CD14-positive monocyte (primary cell): ENCODE measurements around the gene GPR4. TPM values are rescaled to one million over a fixed set of nuclear protein-coding genes. Genes with fewer than 3 reads are reported as not detected.
A peak's percentile ranks its signal among the peaks of the same experiment; 100 is the strongest.

ENCODE experiments used
- DNase-seq, 3 donors: peaks; one replicate each; pipeline ENCODE4 v3.0.0-alpha.2; 2011 to 2022
- H2AFZ ChIP-seq: 2 replicates; pipeline ENCODE4 v1.6.0; 2012; ENCODE audit warnings: mild to moderate bottlenecking, low read depth, low read length, inconsistent platforms; ENCODE audit not compliant: insufficient read depth, poor library complexity, severe bottlenecking
- H3K27ac ChIP-seq, 2 donors: 1 replicate in 1 of 2; 2 replicates in 1 of 2; pipeline ENCODE4 v1.5.1; 2012 to 2013; ENCODE audit warnings: low read length in 2 of 2, control low read depth in 1 of 2, inconsistent platforms in 1 of 2, low read depth in 1 of 2, mild to moderate bottlenecking in 1 of 2
- H3K27me3 ChIP-seq, 2 donors: one replicate each; pipeline versions ENCODE4 v1.6.0 to v1.6.1; 2011 to 2013; ENCODE audit warnings: low read length in 2 of 2; ENCODE audit not compliant: control insufficient read depth in 2 of 2, insufficient read depth in 2 of 2
- H3K36me3 ChIP-seq, 2 donors: replicated peaks in 1 of 2; 1 replicate in 1 of 2; 2 replicates in 1 of 2; pipeline versions ENCODE4 v1.5.1 to v1.6.1; 2012 to 2013; ENCODE audit warnings: low read length in 2 of 2, control low read depth in 1 of 2, inconsistent platforms in 1 of 2, mild to moderate bottlenecking in 1 of 2; ENCODE audit not compliant: insufficient read depth in 2 of 2, control insufficient read depth in 1 of 2
- H3K4me1 ChIP-seq, 2 donors: 1 replicate in 1 of 2; 2 replicates in 1 of 2; pipeline versions ENCODE4 v1.5.1 to v1.6.1; 2012 to 2013; ENCODE audit warnings: low read length in 2 of 2, control low read depth in 1 of 2, inconsistent platforms in 1 of 2, mild to moderate bottlenecking in 1 of 2, moderate library complexity in 1 of 2; ENCODE audit not compliant: insufficient read depth in 2 of 2, control insufficient read depth in 1 of 2
- H3K4me2 ChIP-seq: replicated peaks from 2 replicates; pipeline ENCODE3; 2012; ENCODE audit warnings: low read length, moderate library complexity, mild to moderate bottlenecking; ENCODE audit not compliant: poor library complexity, severe bottlenecking; ENCODE audit errors: extremely low read depth
- H3K4me3 ChIP-seq, 3 experiments: fragments of 200-600 bp in 1 of 3; sonication (generic) in 1 of 3; replicated peaks in 1 of 3; 1 replicate in 2 of 3; 2 replicates in 1 of 3; pipeline ENCODE4 v1.5.1; 2011 to 2013; ENCODE audit warnings: low read length in 3 of 3, mild to moderate bottlenecking in 3 of 3, control low read depth in 2 of 3, low read depth in 2 of 3, inconsistent platforms in 1 of 3, moderate library complexity in 1 of 3
- H3K79me2 ChIP-seq: 2 replicates; pipeline ENCODE4 v1.6.0; 2012; ENCODE audit warnings: mild to moderate bottlenecking, control low read depth, inconsistent platforms, low read length, moderate library complexity; ENCODE audit not compliant: insufficient read depth
- H3K9ac ChIP-seq: 2 replicates; pipeline ENCODE4 v1.6.0; 2017; ENCODE audit warnings: low read length, mild to moderate bottlenecking; ENCODE audit not compliant: insufficient read depth, poor library complexity, severe bottlenecking
- H3K9me3 ChIP-seq, 2 donors: replicated peaks in 1 of 2; 1 replicate in 1 of 2; 2 replicates in 1 of 2; pipeline versions ENCODE4 v1.5.1 to v1.6.1; 2012 to 2013; ENCODE audit warnings: low read length in 2 of 2, control low read depth in 1 of 2; ENCODE audit not compliant: control insufficient read depth in 1 of 2, insufficient read depth in 1 of 2
- H4K20me1 ChIP-seq: 2 replicates; pipeline ENCODE4 v1.6.0; 2012; ENCODE audit warnings: mild to moderate bottlenecking, low read length, control low read depth, moderate library complexity; ENCODE audit not compliant: insufficient read depth
- H3K27ac Mint-ChIP-seq, 7 donors: one replicate each; pipeline ENCODE4 v1.8.0; 2020; ENCODE audit warnings: mild to moderate bottlenecking in 7 of 7, mixed read lengths in 7 of 7, moderate library complexity in 6 of 7, inconsistent platforms in 2 of 7
- H3K27me3 Mint-ChIP-seq, 3 donors: one replicate each; pipeline ENCODE4 v1.8.0; 2021 to 2022; ENCODE audit warnings: low read depth in 3 of 3, mild to moderate bottlenecking in 3 of 3, mixed read lengths in 3 of 3, moderate library complexity in 3 of 3, inconsistent platforms in 1 of 3
- H3K36me3 Mint-ChIP-seq, 2 donors: one replicate each; pipeline ENCODE4 v1.8.0; 2020; ENCODE audit warnings: mixed read lengths in 2 of 2, inconsistent platforms in 1 of 2, mild to moderate bottlenecking in 1 of 2
- H3K4me1 Mint-ChIP-seq: one replicate; pipeline ENCODE4 v1.8.0; 2020; ENCODE audit warnings: mild to moderate bottlenecking, mixed read lengths
- H3K4me3 Mint-ChIP-seq, 2 donors: one replicate each; pipeline ENCODE4 v1.8.0; 2020; ENCODE audit warnings: mild to moderate bottlenecking in 2 of 2, mixed read lengths in 2 of 2, moderate library complexity in 1 of 2
- H3K9me3 Mint-ChIP-seq, 7 donors: one replicate each; pipeline ENCODE4 v1.8.0; 2020 to 2022; ENCODE audit warnings: mixed read lengths in 7 of 7, mild to moderate bottlenecking in 6 of 7, moderate library complexity in 6 of 7, inconsistent platforms in 2 of 7
- CTCF ChIP-seq: fragments of 200-600 bp; IDR thresholded peaks from one replicate; pipeline ENCODE4 v1.8.0; 2022; ENCODE audit warnings: antibody characterized with exemption, mild to moderate bottlenecking
- WGBS: methylation state at CpG from one replicate; pipeline ENCODE4 v1.1.5; 2013; ENCODE audit warnings: missing lambda C conversion rate; ENCODE audit not compliant: insufficient coverage; 5-methylcytosine and 5-hydroxymethylcytosine counted together
- intact Hi-C, 2 donors: fragments of 100-400 bp; cut with micrococcal nuclease; formaldehyde crosslinking; loops; one replicate each; pipeline versions ENCODE4 v1.15.0 to v1.15.1; 2023
- polyA plus RNA-seq, 3 donors: library from polyadenylated mRNA; depleted of rRNA in 1 of 3; unstranded in 2 of 3; stranded (reverse) in 1 of 3; fragments of 300-500 nt in 2 of 3; fragments of >200 nt in 1 of 3; fragmentation: Illumina TruSeq in 2 of 3; gene quantifications; 1 replicate in 2 of 3; 2 replicates in 1 of 3; pipeline ENCODE4 v1.2.3, GENCODE V29; 2012 to 2021

The GPR4 gene
- polyA plus RNA-seq, 3 donors: not detected

GRCh38 chr19:45558399-45558878 lies 43.6 kb downstream of the GPR4 start:
- Histone ChIP-seq H3K9ac (no peak overlapping the region), H3K27me3 (no peaks in the 10 kb centered on the region), H2AFZ (no peak overlapping the region), H3K9me3 (no peaks in the 10 kb centered on the region), H3K79me2 (peaks cover 3% of the 10 kb centered on the region), H3K27ac (no peak overlapping the region), H3K4me3 (no peak overlapping the region), H3K4me2 (no peak overlapping the region), H4K20me1 (peaks cover 21% of the 10 kb centered on the region), H3K4me1 (no peaks in the 10 kb centered on the region), H3K36me3 (peaks cover 0 to 7% of the 10 kb centered on the region in 2 donors)
- Mint-ChIP-seq H3K4me1 (peaks cover 10% of the 10 kb centered on the region), H3K27ac (no peak overlapping the region), H3K9me3 (peaks cover 0 to 2% (median 0%) of the 10 kb centered on the region in 7 donors), H3K36me3 (peaks cover 11 to 25% of the 10 kb centered on the region in 2 donors), H3K27me3 (no peaks in the 10 kb centered on the region), H3K4me3 (no peak overlapping the region)
- intact Hi-C loops: loop anchor here in 1 of 2 donors (5.0 kb wide), 2 partner anchors 36 to 66 kb away; no protein-coding TSS in a partner anchor
- WGBS: 21% methylated on average over 6 of the region's 10 CpGs
- peak; percentile 47 to 68 (median 65) for DNase-seq
- TF ChIP-seq CTCF: peak; percentile 83

- 97% methylated on average over 4 of the region's 5 CpGs for WGBS
These were observed 45.2 kb downstream of the GPR4 start for GRCh38 chr19:45556835-45557234.

More at GRCh38 chr19:45556835-45557234, 45.2 kb downstream of the GPR4 start:
- DNase-seq: no peak
- Mint-ChIP-seq H3K36me3 (peaks cover 15 to 36% of the 10 kb centered on the region in 2 donors), H3K27ac (peak overlapping the region in 1 of 7 donors; percentile 35), H3K4me1 (peaks cover 10% of the 10 kb centered on the region), H3K27me3 (no peaks in the 10 kb centered on the region), H3K4me3 (no peak overlapping the region), H3K9me3 (peaks cover 0 to 2% (median 0%) of the 10 kb centered on the region in 7 donors)
- Histone ChIP-seq H4K20me1 (peaks cover 21% of the 10 kb centered on the region), H2AFZ (no peak overlapping the region), H3K27ac (no peak overlapping the region), H3K79me2 (peaks cover 3% of the 10 kb centered on the region), H3K27me3 (no peaks in the 10 kb centered on the region), H3K4me3 (no peak overlapping the region), H3K9ac (no peak overlapping the region), H3K36me3 (peaks cover 6 to 16% of the 10 kb centered on the region in 2 donors), H3K9me3 (no peaks in the 10 kb centered on the region), H3K4me2 (no peak overlapping the region), H3K4me1 (no peaks in the 10 kb centered on the region)
- TF ChIP-seq CTCF: no peak
- intact Hi-C loops: loop anchor here in 1 of 2 donors (5.0 kb wide), 2 partner anchors 35 to 65 kb away; no protein-coding TSS in a partner anchor
